Parathyroid adenoma (tissue), 2 donors: ENCODE data around the gene PRB3.

Experiments used
- H2AFZ ChIP-seq: fragments of 300-600 bp; sonication (generic); one replicate; pipeline ENCODE4 v1.7.0; 2017; ENCODE audit warnings: antibody characterized with exemption, mild to moderate bottlenecking
- H3K27ac ChIP-seq: fragments of 300-600 bp; sonication (generic); one replicate; pipeline ENCODE4 v1.7.0; 2017
- H3K27me3 ChIP-seq: fragments of 300-600 bp; sonication (generic); one replicate; pipeline ENCODE4 v1.7.0; 2017; ENCODE audit warnings: low read length; ENCODE audit not compliant: control insufficient read depth, insufficient read depth
- H3K36me3 ChIP-seq: fragments of 300-600 bp; sonication (generic); one replicate; pipeline ENCODE4 v1.7.0; 2017; ENCODE audit warnings: low read length; ENCODE audit not compliant: control insufficient read depth, insufficient read depth
- H3K4me1 ChIP-seq: fragments of 300-600 bp; sonication (generic); one replicate; pipeline ENCODE4 v1.7.0; 2017; ENCODE audit warnings: control low read depth
- H3K4me2 ChIP-seq: fragments of 300-600 bp; sonication (generic); one replicate; pipeline ENCODE4 v1.7.0; 2017; ENCODE audit warnings: low read length
- H3K4me3 ChIP-seq: fragments of 300-600 bp; sonication (generic); one replicate; pipeline ENCODE4 v1.7.0; 2017; ENCODE audit warnings: low read depth, low read length
- H3K79me2 ChIP-seq: fragments of 300-600 bp; sonication (generic); one replicate; pipeline ENCODE4 v1.7.0; 2017; ENCODE audit warnings: control low read depth
- H3K9ac ChIP-seq: fragments of 300-600 bp; sonication (generic); one replicate; pipeline ENCODE4 v1.7.0; 2017; ENCODE audit warnings: mild to moderate bottlenecking
- H3K9me3 ChIP-seq: fragments of 300-600 bp; sonication (generic); one replicate; pipeline ENCODE4 v1.7.0; 2017; ENCODE audit warnings: low read length; ENCODE audit not compliant: control insufficient read depth
- TF ChIP-seq, protein P1 (sequence below): fragments of 300-600 bp; sonication (generic); IDR thresholded peaks from one replicate; pipeline ENCODE4 v1.7.0; 2017; ENCODE audit warnings: antibody characterized with exemption, mild to moderate bottlenecking
- donor health status: primary hyperparathyroidism.

The PRB3 gene

DNA sequence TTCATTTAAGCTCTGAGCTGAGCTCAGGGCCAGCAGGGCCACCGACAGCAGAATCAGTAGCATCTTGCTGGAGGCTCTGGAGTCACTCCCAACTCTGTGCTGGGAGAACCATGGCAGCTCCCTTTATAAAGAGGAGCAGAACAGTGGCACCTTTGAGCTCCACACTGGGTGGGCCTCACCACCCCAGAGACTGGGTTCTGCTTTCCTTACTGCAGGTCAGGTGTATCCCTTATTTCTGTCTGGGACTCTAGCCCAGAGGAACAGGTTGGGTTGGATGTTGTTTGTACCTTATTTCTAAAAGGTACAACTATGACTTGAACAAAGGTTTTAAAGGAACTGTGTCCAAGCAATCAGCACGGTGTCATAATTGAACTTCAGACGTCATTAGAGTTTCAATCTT lies at the start of gene PRB3:
Gene PRB3, minus strand, starts transcription at position 101 of the 400 bp plus-strand sequence. Its CDS starts 38 bp downstream, at position 63.
- H3K9me3 ChIP-seq: no peaks in the 10 kb centered on the region
- H3K9ac ChIP-seq: no peak within 1 kb of the TSS
- H3K36me3 ChIP-seq: no peaks in the 10 kb centered on the region
- H3K4me3 ChIP-seq: no peak within 1 kb of the TSS
- no peak within 1 kb of the TSS for H3K4me2 ChIP-seq
- no peaks in the 10 kb centered on the region for H3K79me2 ChIP-seq
- TF ChIP-seq, protein P1, sequence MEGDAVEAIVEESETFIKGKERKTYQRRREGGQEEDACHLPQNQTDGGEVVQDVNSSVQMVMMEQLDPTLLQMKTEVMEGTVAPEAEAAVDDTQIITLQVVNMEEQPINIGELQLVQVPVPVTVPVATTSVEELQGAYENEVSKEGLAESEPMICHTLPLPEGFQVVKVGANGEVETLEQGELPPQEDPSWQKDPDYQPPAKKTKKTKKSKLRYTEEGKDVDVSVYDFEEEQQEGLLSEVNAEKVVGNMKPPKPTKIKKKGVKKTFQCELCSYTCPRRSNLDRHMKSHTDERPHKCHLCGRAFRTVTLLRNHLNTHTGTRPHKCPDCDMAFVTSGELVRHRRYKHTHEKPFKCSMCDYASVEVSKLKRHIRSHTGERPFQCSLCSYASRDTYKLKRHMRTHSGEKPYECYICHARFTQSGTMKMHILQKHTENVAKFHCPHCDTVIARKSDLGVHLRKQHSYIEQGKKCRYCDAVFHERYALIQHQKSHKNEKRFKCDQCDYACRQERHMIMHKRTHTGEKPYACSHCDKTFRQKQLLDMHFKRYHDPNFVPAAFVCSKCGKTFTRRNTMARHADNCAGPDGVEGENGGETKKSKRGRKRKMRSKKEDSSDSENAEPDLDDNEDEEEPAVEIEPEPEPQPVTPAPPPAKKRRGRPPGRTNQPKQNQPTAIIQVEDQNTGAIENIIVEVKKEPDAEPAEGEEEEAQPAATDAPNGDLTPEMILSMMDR: no peak
- H3K27ac ChIP-seq: no peak within 1 kb of the TSS
- no peak within 1 kb of the TSS for H2AFZ ChIP-seq
- no peaks in the 10 kb centered on the region for H3K27me3 ChIP-seq
- H3K4me1 ChIP-seq: peaks cover 2% of the 10 kb centered on the region

DNA sequence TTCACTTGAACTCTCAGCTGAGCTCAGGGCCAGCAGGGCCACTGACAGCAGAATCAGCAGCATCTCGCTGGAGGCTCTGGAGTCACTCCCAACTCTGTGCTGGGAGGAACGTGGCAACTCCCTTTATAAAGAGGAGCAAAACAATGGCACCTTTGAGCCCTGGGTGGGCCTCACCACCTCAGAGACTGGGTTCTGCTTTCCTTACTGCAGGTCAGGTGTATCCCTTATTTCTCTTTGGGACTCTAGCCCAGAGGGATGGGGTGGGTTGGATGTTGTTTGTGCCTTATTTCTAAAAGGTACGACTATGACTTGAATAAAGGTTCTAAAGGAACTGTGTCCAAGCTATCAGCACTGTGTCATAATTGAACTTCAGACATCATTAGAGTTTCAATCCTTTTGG lies 40.8 kb upstream of the PRB3 start, which contains the start of gene PRB4:
Gene PRB4, minus strand, starts transcription at position 101 of the 400 bp plus-strand sequence. Its CDS starts 38 bp downstream, at position 63.
- H3K79me2 ChIP-seq: no peaks in the 10 kb centered on the region
- H3K9ac ChIP-seq: no peak within 1 kb of the TSS
- no peak within 1 kb of the TSS for H3K4me3 ChIP-seq
- H3K4me1 ChIP-seq: peaks cover 4% of the 10 kb centered on the region
- TF ChIP-seq, protein P1: no peak
- H2AFZ ChIP-seq: peak within 1 kb of the TSS; percentile 30
- H3K36me3 ChIP-seq: no peaks in the 10 kb centered on the region
- H3K27ac ChIP-seq: no peak within 1 kb of the TSS
- no peak within 1 kb of the TSS for H3K4me2 ChIP-seq
- no peaks in the 10 kb centered on the region for H3K27me3 ChIP-seq
- H3K9me3 ChIP-seq: no peaks in the 10 kb centered on the region

- H3K9ac ChIP-seq: no peak overlapping the region
- no peak overlapping the region for H3K4me2 ChIP-seq
- TF ChIP-seq, protein P1: no peak
- peaks cover 4% of the 10 kb centered on the region for H3K4me1 ChIP-seq
- no peaks in the 10 kb centered on the region for H3K79me2 ChIP-seq
- no peak overlapping the region for H3K27ac ChIP-seq
- H3K36me3 ChIP-seq: no peaks in the 10 kb centered on the region
- H3K4me3 ChIP-seq: no peak overlapping the region
- no peaks in the 10 kb centered on the region for H3K9me3 ChIP-seq
- H2AFZ ChIP-seq: no peak overlapping the region
- H3K27me3 ChIP-seq: no peaks in the 10 kb centered on the region
These were observed 37.6 kb upstream of the PRB3 start for GRCh38 chr12:11307143-11307542.

DNA sequence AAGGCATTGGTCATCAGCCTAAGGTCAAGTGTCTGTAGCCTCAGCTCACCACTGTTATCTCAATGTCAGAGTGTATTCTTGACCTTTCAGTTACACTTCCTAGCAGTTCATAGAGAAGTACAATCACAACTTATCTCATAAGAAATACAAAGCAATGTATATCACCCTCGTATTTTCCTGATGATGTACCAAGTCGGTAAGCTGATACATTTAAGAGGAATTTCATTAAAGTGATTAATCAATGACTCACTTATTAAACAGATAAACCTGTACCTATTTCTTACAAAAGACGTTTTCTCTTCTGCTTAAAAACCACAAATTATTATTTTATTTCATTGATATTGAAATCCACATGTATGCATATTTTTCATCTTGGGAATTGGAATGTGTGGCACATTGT lies 3.9 kb upstream of the PRB3 start:
- H2AFZ ChIP-seq: no peak overlapping the region
- H3K4me3 ChIP-seq: no peak overlapping the region
- no peaks in the 10 kb centered on the region for H3K36me3 ChIP-seq
- H3K27ac ChIP-seq: no peak overlapping the region
- H3K4me2 ChIP-seq: no peak overlapping the region
- TF ChIP-seq, protein P1: no peak
- no peaks in the 10 kb centered on the region for H3K9me3 ChIP-seq
- H3K79me2 ChIP-seq: no peaks in the 10 kb centered on the region
- H3K27me3 ChIP-seq: no peaks in the 10 kb centered on the region
- H3K9ac ChIP-seq: no peak overlapping the region
- H3K4me1 ChIP-seq: peaks cover 2% of the 10 kb centered on the region

- no peaks in the 10 kb centered on the region for H3K27me3 ChIP-seq
- no peaks in the 10 kb centered on the region for H3K4me1 ChIP-seq
- no peak overlapping the region for H2AFZ ChIP-seq
- no peak overlapping the region for H3K4me2 ChIP-seq
- no peaks in the 10 kb centered on the region for H3K9me3 ChIP-seq
- H3K27ac ChIP-seq: no peak overlapping the region
- no peaks in the 10 kb centered on the region for H3K79me2 ChIP-seq
- no peaks in the 10 kb centered on the region for H3K36me3 ChIP-seq
- H3K4me3 ChIP-seq: no peak overlapping the region
- no peak overlapping the region for H3K9ac ChIP-seq
- TF ChIP-seq, protein P1: no peak
These were observed 5.0 kb downstream of the PRB3 start for GRCh38 chr12:11264501-11264900.
